Astrocyte (in vitro differentiated cells and primary cell): ENCODE data around the gene CALHM1. TPM values are rescaled to one million over a fixed set of nuclear protein-coding genes. Genes with fewer than 3 reads are reported as not detected.

ENCODE experiments used
- DNase-seq: peaks from one replicate; pipeline ENCODE4 v3.0.0-alpha.2; 2010; ENCODE audit warnings: low read depth
- FAIRE-seq: peaks from 2 replicates; lab custom pipeline; 2011; peaks lifted over from hg19 to GRCh38; lab: Jason Lieb, UNC
- H2AFZ ChIP-seq: 2 replicates; pipeline ENCODE4 v1.6.0; 2012; ENCODE audit warnings: low read depth, low read length, inconsistent platforms
- H3K27ac ChIP-seq: 2 replicates; pipeline ENCODE4 v1.5.1; 2011; ENCODE audit warnings: low read depth, low read length, inconsistent platforms
- H3K27me3 ChIP-seq: 2 replicates; pipeline ENCODE4 v1.6.0; 2011; ENCODE audit warnings: low read length, inconsistent platforms; ENCODE audit not compliant: insufficient read depth
- H3K36me3 ChIP-seq: 2 replicates; pipeline ENCODE4 v1.5.1; 2011; ENCODE audit warnings: low read length, inconsistent platforms; ENCODE audit not compliant: insufficient read depth
- H3K4me1 ChIP-seq: 2 replicates; pipeline ENCODE4 v1.5.1; 2011; ENCODE audit warnings: low read length, inconsistent platforms; ENCODE audit not compliant: insufficient read depth
- H3K4me2 ChIP-seq: 2 replicates; pipeline ENCODE4 v1.6.0; 2012; ENCODE audit warnings: low read length, inconsistent platforms
- H3K4me3 ChIP-seq: 2 replicates; pipeline ENCODE4 v1.5.1; 2011; ENCODE audit warnings: low read depth, mild to moderate bottlenecking, low read length, inconsistent platforms; ENCODE audit not compliant: insufficient read depth
- H3K79me2 ChIP-seq: 2 replicates; pipeline ENCODE4 v1.6.0; 2012; ENCODE audit warnings: mild to moderate bottlenecking, low read length, inconsistent platforms; ENCODE audit not compliant: insufficient read depth
- H3K9ac ChIP-seq: 2 replicates; pipeline ENCODE4 v1.6.0; 2012; ENCODE audit warnings: mild to moderate bottlenecking, low read length, inconsistent platforms
- H3K9me3 ChIP-seq: 2 replicates; pipeline ENCODE4 v1.5.1; 2012; ENCODE audit warnings: low read depth, mild to moderate bottlenecking, low read length, inconsistent platforms; ENCODE audit not compliant: insufficient read depth
- H4K20me1 ChIP-seq: 2 replicates; pipeline ENCODE4 v1.6.0; 2012; ENCODE audit warnings: low read length, inconsistent platforms; ENCODE audit not compliant: insufficient read depth
- H3K27ac Mint-ChIP-seq: one replicate; pipeline ENCODE4 v1.8.0; 2021; ENCODE audit warnings: mild to moderate bottlenecking, mixed read lengths; ENCODE audit not compliant: unreplicated experiment
- H3K27me3 Mint-ChIP-seq: one replicate; pipeline ENCODE4 v1.8.0; 2021; ENCODE audit warnings: low read depth, mixed read lengths; ENCODE audit not compliant: unreplicated experiment
- H3K36me3 Mint-ChIP-seq: one replicate; pipeline ENCODE4 v1.8.0; 2021; ENCODE audit warnings: low read depth, mixed read lengths; ENCODE audit not compliant: unreplicated experiment
- H3K4me1 Mint-ChIP-seq: one replicate; pipeline ENCODE4 v1.8.0; 2021; ENCODE audit warnings: low read depth, mixed read lengths; ENCODE audit not compliant: unreplicated experiment
- H3K4me3 Mint-ChIP-seq: one replicate; pipeline ENCODE4 v1.8.0; 2021; ENCODE audit warnings: mild to moderate bottlenecking, moderate library complexity, mixed read lengths; ENCODE audit not compliant: unreplicated experiment
- H3K9me3 Mint-ChIP-seq: one replicate; pipeline ENCODE4 v1.8.0; 2021; ENCODE audit warnings: mild to moderate bottlenecking, mixed read lengths; ENCODE audit not compliant: unreplicated experiment
- CTCF ChIP-seq: IDR thresholded peaks from 2 replicates; pipeline ENCODE4 v1.5.1; 2011; ENCODE audit warnings: low read depth, mild to moderate bottlenecking, inconsistent platforms, low read length, moderate library complexity; ENCODE audit not compliant: insufficient read depth
- EZH2 ChIP-seq: IDR thresholded peaks from 2 replicates; pipeline ENCODE4 v1.6.1; 2012; ENCODE audit warnings: mild to moderate bottlenecking, low read length, inconsistent platforms; ENCODE audit not compliant: insufficient read depth
- total RNA-seq: library from RNA; stranded (reverse); gene quantifications from 2 replicates; pipeline ENCODE4 v1.2.1, GENCODE V29; 2021

Gene CALHM1
- total RNA-seq, 1 donor from 2014 or later, result not detected

- Mint-ChIP-seq H3K36me3 (peaks cover 4% of the 10 kb centered on the region), H3K4me1 (peaks cover 29% of the 10 kb centered on the region), H3K9me3 (peaks cover 7% of the 10 kb centered on the region), H3K4me3 (no peak overlapping the region), H3K27me3 (peaks cover 35% of the 10 kb centered on the region), H3K27ac (no peak overlapping the region)
- FAIRE-seq (no peak), DNase-seq (no peak)
- no peak overlapping the region for H2AFZ ChIP-seq
- no peak overlapping the region for H3K4me3 ChIP-seq
- peaks cover 11% of the 10 kb centered on the region for H3K4me1 ChIP-seq
- H3K27ac ChIP-seq, result no peak overlapping the region
- no peak overlapping the region for H3K9ac ChIP-seq
- H3K36me3 ChIP-seq, result no peaks in the 10 kb centered on the region
- peaks cover 86% of the 10 kb centered on the region for H3K27me3 ChIP-seq
- no peak for TF ChIP-seq CTCF
- no peak for TF ChIP-seq EZH2
- no peaks in the 10 kb centered on the region for H3K79me2 ChIP-seq
- peaks cover 37% of the 10 kb centered on the region for H4K20me1 ChIP-seq
- H3K4me2 ChIP-seq, result no peak overlapping the region
- H3K9me3 ChIP-seq, result no peaks in the 10 kb centered on the region
Observed at GRCh38 chr10:103497161-103497915, 38.6 kb upstream of the CALHM1 start.

- no peak for FAIRE-seq
- H3K36me3 ChIP-seq, result no peaks in the 10 kb centered on the region
- DNase-seq, result no peak
- no peaks in the 10 kb centered on the region for H3K79me2 ChIP-seq
- no peak overlapping the region for H3K4me3 ChIP-seq
- Mint-ChIP-seq H3K27me3 (peaks cover 34% of the 10 kb centered on the region), H3K36me3 (peaks cover 4% of the 10 kb centered on the region), H3K9me3 (peaks cover 11% of the 10 kb centered on the region), H3K27ac (no peak overlapping the region), H3K4me1 (peaks cover 34% of the 10 kb centered on the region), H3K4me3 (peak overlapping the region; percentile 62)
- no peak overlapping the region for H3K27ac ChIP-seq
- peaks cover 39% of the 10 kb centered on the region for H4K20me1 ChIP-seq
- H3K9me3 ChIP-seq, result no peaks in the 10 kb centered on the region
- no peak overlapping the region for H2AFZ ChIP-seq
- TF ChIP-seq EZH2, result no peak
- no peak for TF ChIP-seq CTCF
- H3K4me1 ChIP-seq, result peaks cover 19% of the 10 kb centered on the region
- no peak overlapping the region for H3K9ac ChIP-seq
- peaks cover 73% of the 10 kb centered on the region for H3K27me3 ChIP-seq
- no peak overlapping the region for H3K4me2 ChIP-seq
Observed at GRCh38 chr10:103495321-103495720, 36.6 kb upstream of the CALHM1 start.
